Measurements from ENCODE around the gene FKBP7.

- TF ChIP-seq CTCF (IDR thresholded peaks at IDR 0.05; ENCODE audit: insufficient read depth, low read length, poor library complexity, severe bottlenecking) (no peak), EZH2phosphoT487 (conservative IDR thresholded peaks at IDR 0.05; ENCODE audit: low read length) (no peak)
Observed at GRCh38 chr2:178449700-178450523, 28.5 kb downstream of the FKBP7 start.

Data from SU-DHL-6 (cell line).